A549 (cell line): ENCODE measurements around the gene SLC28A3.

Source experiments
- EP300 ChIP-seq, 2 experiments: fragments of >200 bp; sonication (Bioruptor Twin); formaldehyde crosslinking; IDR thresholded peaks; 2 replicates in 1 of 2; 3 replicates in 1 of 2; pipeline ENCODE4 v1.6.1; 2016 to 2017
- HEYL ChIP-seq: fragments of 250-450 bp; sonication (Bioruptor Pico); IDR thresholded peaks from 2 replicates; pipeline ENCODE4 v1.8.0; 2021; ENCODE audit warnings: mild to moderate bottlenecking, moderate library complexity
- HOXB5 ChIP-seq: fragments of 250-450 bp; sonication (Bioruptor Pico); IDR thresholded peaks from 2 replicates; pipeline ENCODE4 v1.5.0; 2020; ENCODE audit warnings: mild to moderate bottlenecking, moderate library complexity
- KDM1A ChIP-seq: fragments of 200-600 bp; sonication (generic); IDR thresholded peaks from 2 replicates; pipeline ENCODE4 v1.6.1; 2016; ENCODE audit warnings: low read depth, mild to moderate bottlenecking
- NR3C1 ChIP-seq: fragments of >200 bp; sonication (Bioruptor Twin); formaldehyde crosslinking; IDR thresholded peaks from 3 replicates; pipeline ENCODE4 v1.6.1; 2017
- POLR2A ChIP-seq: IDR thresholded peaks from 2 replicates; pipeline ENCODE4 v1.6.1; 2012; ENCODE audit warnings: mild to moderate bottlenecking, low read length
- RAD21 ChIP-seq, 2 experiments: fragments of >200 bp in 1 of 2; sonication (Bioruptor Twin) in 1 of 2; formaldehyde crosslinking in 1 of 2; IDR thresholded peaks in 1 of 2; conservative IDR thresholded peaks in 1 of 2; 2 replicates in 1 of 2; 3 replicates in 1 of 2; pipeline ENCODE4 v1.6.1; 2012 to 2018; ENCODE audit warnings: inconsistent platforms in 1 of 2
- REST ChIP-seq: fragments of 200-600 bp; sonication (generic); IDR thresholded peaks from 2 replicates; pipeline ENCODE4 v1.6.1; 2016; ENCODE audit warnings: antibody characterized with exemption, mild to moderate bottlenecking, moderate library complexity
- TF ChIP-seq, protein P1 (sequence below): fragments of >200 bp; sonication (Bioruptor Twin); formaldehyde crosslinking; IDR thresholded peaks from 3 replicates; pipeline ENCODE4 v1.5.1; 2016
- TF ChIP-seq, protein P2 (sequence below): fragments of 250-450 bp; sonication (Bioruptor Pico); IDR thresholded peaks from 2 replicates; pipeline ENCODE4 v1.5.0; 2021; ENCODE audit warnings: mild to moderate bottlenecking, moderate library complexity, borderline replicate concordance
- TF ChIP-seq, protein P3 (sequence below): fragments of >200 bp; sonication (Bioruptor Twin); formaldehyde crosslinking; IDR thresholded peaks from 3 replicates; pipeline ENCODE4 v1.6.1; 2016

DNA sequence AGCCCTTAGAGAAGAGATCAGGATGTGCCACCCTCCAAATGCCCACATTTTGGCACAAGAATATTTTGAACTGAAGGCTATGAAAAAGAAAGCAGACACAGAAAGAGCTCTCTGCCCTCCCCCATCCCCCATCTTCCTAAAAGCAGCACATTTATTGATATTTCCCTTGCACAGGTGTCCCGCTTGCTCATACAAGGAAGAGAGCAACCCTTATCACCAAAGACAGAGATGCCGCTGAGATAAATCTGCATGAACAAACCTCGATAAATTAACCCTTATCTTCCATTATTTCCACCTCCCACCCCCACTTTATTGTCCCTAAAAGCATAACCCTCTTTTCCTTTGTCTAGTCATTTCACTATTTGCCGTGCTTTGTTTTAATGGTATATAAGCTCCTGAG, 1.8 kb downstream of the SLC28A3 start:
- TF ChIP-seq, protein P1, sequence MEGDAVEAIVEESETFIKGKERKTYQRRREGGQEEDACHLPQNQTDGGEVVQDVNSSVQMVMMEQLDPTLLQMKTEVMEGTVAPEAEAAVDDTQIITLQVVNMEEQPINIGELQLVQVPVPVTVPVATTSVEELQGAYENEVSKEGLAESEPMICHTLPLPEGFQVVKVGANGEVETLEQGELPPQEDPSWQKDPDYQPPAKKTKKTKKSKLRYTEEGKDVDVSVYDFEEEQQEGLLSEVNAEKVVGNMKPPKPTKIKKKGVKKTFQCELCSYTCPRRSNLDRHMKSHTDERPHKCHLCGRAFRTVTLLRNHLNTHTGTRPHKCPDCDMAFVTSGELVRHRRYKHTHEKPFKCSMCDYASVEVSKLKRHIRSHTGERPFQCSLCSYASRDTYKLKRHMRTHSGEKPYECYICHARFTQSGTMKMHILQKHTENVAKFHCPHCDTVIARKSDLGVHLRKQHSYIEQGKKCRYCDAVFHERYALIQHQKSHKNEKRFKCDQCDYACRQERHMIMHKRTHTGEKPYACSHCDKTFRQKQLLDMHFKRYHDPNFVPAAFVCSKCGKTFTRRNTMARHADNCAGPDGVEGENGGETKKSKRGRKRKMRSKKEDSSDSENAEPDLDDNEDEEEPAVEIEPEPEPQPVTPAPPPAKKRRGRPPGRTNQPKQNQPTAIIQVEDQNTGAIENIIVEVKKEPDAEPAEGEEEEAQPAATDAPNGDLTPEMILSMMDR: no peak
- TF ChIP-seq, protein P2, sequence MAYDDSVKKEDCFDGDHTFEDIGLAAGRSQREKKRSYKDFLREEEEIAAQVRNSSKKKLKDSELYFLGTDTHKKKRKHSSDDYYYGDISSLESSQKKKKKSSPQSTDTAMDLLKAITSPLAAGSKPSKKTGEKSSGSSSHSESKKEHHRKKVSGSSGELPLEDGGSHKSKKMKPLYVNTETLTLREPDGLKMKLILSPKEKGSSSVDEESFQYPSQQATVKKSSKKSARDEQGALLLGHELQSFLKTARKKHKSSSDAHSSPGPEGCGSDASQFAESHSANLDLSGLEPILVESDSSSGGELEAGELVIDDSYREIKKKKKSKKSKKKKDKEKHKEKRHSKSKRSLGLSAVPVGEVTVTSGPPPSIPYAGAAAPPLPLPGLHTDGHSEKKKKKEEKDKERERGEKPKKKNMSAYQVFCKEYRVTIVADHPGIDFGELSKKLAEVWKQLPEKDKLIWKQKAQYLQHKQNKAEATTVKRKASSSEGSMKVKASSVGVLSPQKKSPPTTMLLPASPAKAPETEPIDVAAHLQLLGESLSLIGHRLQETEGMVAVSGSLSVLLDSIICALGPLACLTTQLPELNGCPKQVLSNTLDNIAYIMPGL (CRISPR knock-in tag): no peak
- TF ChIP-seq POLR2A (no peak), HEYL (CRISPR knock-in tag) (no peak), REST (no peak), RAD21 (conservative IDR thresholded peaks at IDR 0.05 in 1 of 2, IDR thresholded peaks at IDR 0.05 in 1 of 2) (no peak), NR3C1 (no peak), HOXB5 (CRISPR knock-in tag) (no peak), KDM1A (no peak), EP300 (IDR thresholded peaks at IDR 0.05) (no peak)
- TF ChIP-seq, protein P3, sequence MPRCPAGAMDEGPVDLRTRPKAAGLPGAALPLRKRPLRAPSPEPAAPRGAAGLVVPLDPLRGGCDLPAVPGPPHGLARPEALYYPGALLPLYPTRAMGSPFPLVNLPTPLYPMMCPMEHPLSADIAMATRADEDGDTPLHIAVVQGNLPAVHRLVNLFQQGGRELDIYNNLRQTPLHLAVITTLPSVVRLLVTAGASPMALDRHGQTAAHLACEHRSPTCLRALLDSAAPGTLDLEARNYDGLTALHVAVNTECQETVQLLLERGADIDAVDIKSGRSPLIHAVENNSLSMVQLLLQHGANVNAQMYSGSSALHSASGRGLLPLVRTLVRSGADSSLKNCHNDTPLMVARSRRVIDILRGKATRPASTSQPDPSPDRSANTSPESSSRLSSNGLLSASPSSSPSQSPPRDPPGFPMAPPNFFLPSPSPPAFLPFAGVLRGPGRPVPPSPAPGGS: no peak
